ENCODE data around the gene SYNE1. TPM values are rescaled to one million over a fixed set of nuclear protein-coding genes. Genes with fewer than 3 reads are reported as not detected.

The SYNE1 gene
- total and polyA plus RNA-seq, 10 of the 15 experiments (the other 5 are each of a cell fraction or from before 2014, with no cell fraction given): 2.3 to 28.7 (median 14.1) TPM

GRCh38 chr6:152292555-152292954 is 344.6 kb downstream of the SYNE1 start:
- Histone ChIP-seq H3K27ac (ENCODE audit: control insufficient read depth, insufficient read depth) (no peak overlapping the region), H4K20me1 (ENCODE audit: control insufficient read depth, insufficient read depth) (no peaks in the 10 kb centered on the region), H3K4me2 (ENCODE audit: control insufficient read depth, insufficient read depth) (no peak overlapping the region), H3K4me1 (ENCODE audit: control insufficient read depth, insufficient read depth, low read length) (peaks cover 4% of the 10 kb centered on the region; the same call in 1 of the 2 replicates), H3K4me3 (no peak overlapping the region), H3K36me3 (ENCODE audit: control insufficient read depth in 2 of 2, insufficient read depth in 2 of 2, low read length in 1 of 2) (peaks cover 0 to 11% of the 10 kb centered on the region in 2 experiments; a peak in 3 of 4 replicates), H3K27me3 (replicated peaks in 1 of 2; ENCODE audit: control insufficient read depth in 2 of 2, insufficient read depth in 2 of 2, low read length in 1 of 2) (no peaks in the 10 kb centered on the region), H2AFZ (ENCODE audit: control insufficient read depth, low read depth, low read length) (no peak overlapping the region), H3K9ac (ENCODE audit: control insufficient read depth, insufficient read depth, low read length) (no peak overlapping the region), H3K9me3 (replicated peaks; ENCODE audit: control insufficient read depth, insufficient read depth, low read length) (no peaks in the 10 kb centered on the region), H3K79me2 (ENCODE audit: control insufficient read depth, insufficient read depth, low read length) (no peaks in the 10 kb centered on the region; the same call in 1 of the 2 replicates)
- intact Hi-C loops (cut with micrococcal nuclease; ENCODE audit: unreplicated experiment): no loop called here
- SMC1A ChIA-PET (ENCODE audit: uncharacterized antibody, unreplicated experiment): interaction anchor here (0.7 to 1.7 kb wide), 2 partner anchors 10 to 11 kb away, joined by 3 to 5 read pairs; no protein-coding TSS in a partner anchor
- no peak for DNase-seq (ENCODE audit: low read depth, low spot score)
- CTCF ChIA-PET: interaction anchor here (2.3 kb wide), 1 partner anchor 20 kb away, joined by 9 read pairs; no protein-coding TSS in a partner anchor
- no peak for ATAC-seq
- no TSS peak for BruUV-seq (replicated peaks)
- POLR2A ChIA-PET: no interaction called here
- no peak for FAIRE-seq
- WGBS (ENCODE audit: insufficient coverage, insufficient replicate concordance, low lambda C conversion rate, missing lambda C conversion rate): 96% methylated on average over 3 of the region's 3 CpGs
- no peak for TF ChIP-seq SRF (IDR thresholded peaks at IDR 0.05; ENCODE audit: low read depth in 2 of 2, low read length in 2 of 2)
- TF ChIP-seq E2F4 (IDR thresholded peaks at IDR 0.05; ENCODE audit: low read depth, low read length): no peak
- TF ChIP-seq BHLHE40 (IDR thresholded peaks at IDR 0.05; ENCODE audit: borderline replicate concordance in 1 of 2, low read depth in 2 of 2, low read length in 1 of 2): no peak
- no peak for TF ChIP-seq TBL1XR1 (IDR thresholded peaks at IDR 0.05; ENCODE audit: low read depth, low read length)
- TF ChIP-seq GABPA (IDR thresholded peaks at IDR 0.05; ENCODE audit: low read depth): no peak
- TF ChIP-seq EZH2 (IDR thresholded peaks at IDR 0.05; ENCODE audit: borderline replicate concordance, control insufficient read depth, low read depth, low read length): no peak
- no peak for TF ChIP-seq ZNF687 (IDR thresholded peaks at IDR 0.05)
- TF ChIP-seq JUND (IDR thresholded peaks at IDR 0.05; ENCODE audit: low read depth, low read length): no peak
- no peak for TF ChIP-seq ESRRA (IDR thresholded peaks at IDR 0.05; ENCODE audit: low read length)
- no peak for TF ChIP-seq ZNF24 (IDR thresholded peaks at IDR 0.05)
- no peak for TF ChIP-seq MEF2B (IDR thresholded peaks at IDR 0.05; ENCODE audit: partially characterized antibody, poor library complexity, severe bottlenecking)
- no peak for TF ChIP-seq TARDBP (IDR thresholded peaks at IDR 0.05; ENCODE audit: borderline replicate concordance)
- no peak for TF ChIP-seq FOS (IDR thresholded peaks at IDR 0.05; ENCODE audit: borderline replicate concordance, extremely low read depth, insufficient read length)
- no peak for TF ChIP-seq ZNF217 (IDR thresholded peaks at IDR 0.05)
- no peak for TF ChIP-seq BCLAF1 (IDR thresholded peaks at IDR 0.05)
- RAD21 ChIA-PET (ENCODE audit: unreplicated experiment): no interaction called here
- in situ Hi-C loops (cut with MboI): no loop called here
